SK-N-SH (cell line): ENCODE data around the gene GPR183. TPM values are rescaled to one million over a fixed set of nuclear protein-coding genes. Genes with fewer than 3 reads are reported as not detected.

ENCODE experiments used
- CTCF ChIA-PET: fragments of 300-600, 350-600 bp; formaldehyde crosslinking; extraction: SDS; loops from one replicate; lab custom pipeline; 2021; lab: Yijun Ruan, JAX
- POLR2A ChIA-PET: fragments of 350-600 bp; sonication (Branson Sonifier 250); formaldehyde crosslinking; extraction: SDS; loops from one replicate; lab custom pipeline; 2020; ENCODE audit warnings: antibody characterized with exemption, inconsistent platforms; lab: Yijun Ruan, JAX
- DNase-seq: peaks from one replicate; pipeline ENCODE4 v3.0.0; 2012
- H2AFZ ChIP-seq: fragments of 200-600 bp; sonication (generic); 2 replicates; pipeline ENCODE4 v1.8.1; 2016; ENCODE audit warnings: antibody characterized with exemption, mild to moderate bottlenecking, low read depth
- H3F3A ChIP-seq: fragments of 200-600 bp; sonication (generic); replicated peaks from 2 replicates; pipeline ENCODE3; 2016; ENCODE audit warnings: antibody characterized with exemption, mild to moderate bottlenecking; ENCODE audit not compliant: insufficient read depth
- H3K27ac ChIP-seq, 2 experiments: fragments of 200-500 bp in 1 of 2; fragments of 200-600 bp in 1 of 2; sonication (Bioruptor generic) in 1 of 2; sonication (generic), shearing (Covaris generic) in 1 of 2; 2 replicates each; pipeline versions ENCODE4 v1.5.1 to v1.6.1; 2014 to 2016; ENCODE audit warnings: low read depth in 2 of 2, inconsistent platforms in 1 of 2, low read length in 1 of 2, mild to moderate bottlenecking in 1 of 2, mixed read lengths in 1 of 2
- H3K27me3 ChIP-seq: fragments of 200-600 bp; sonication (generic), shearing (Covaris generic); 2 replicates; pipeline ENCODE4 v1.6.1; 2016; ENCODE audit warnings: mixed run types; ENCODE audit not compliant: insufficient read depth
- H3K36me3 ChIP-seq, 2 experiments: fragments of 200-500 bp in 1 of 2; fragments of 200-600 bp in 1 of 2; sonication (Bioruptor generic) in 1 of 2; sonication (generic) in 1 of 2; replicated peaks in 1 of 2; 2 replicates each; pipeline versions ENCODE3 to v1.5.1; 2014 to 2016; ENCODE audit warnings: low read length in 1 of 2, mild to moderate bottlenecking in 1 of 2; ENCODE audit not compliant: insufficient read depth in 2 of 2, control insufficient read depth in 1 of 2
- H3K4me1 ChIP-seq, 2 experiments: fragments of 200-500 bp in 1 of 2; fragments of 200-600 bp in 1 of 2; sonication (Bioruptor generic) in 1 of 2; sonication (generic), shearing (Covaris generic) in 1 of 2; 2 replicates each; pipeline versions ENCODE4 v1.5.1 to v1.6.1; 2014 to 2016; ENCODE audit warnings: low read depth in 1 of 2, low read length in 1 of 2, mixed run types in 1 of 2; ENCODE audit not compliant: insufficient read depth in 2 of 2, control insufficient read depth in 1 of 2
- H3K4me2 ChIP-seq: fragments of 200-600 bp; sonication (generic), shearing (Covaris generic); 2 replicates; pipeline ENCODE4 v1.6.1; 2017; ENCODE audit warnings: mixed run types
- H3K4me3 ChIP-seq, 2 experiments: fragments of 200-500 bp in 1 of 2; fragments of 200-600 bp in 1 of 2; sonication (Bioruptor generic) in 1 of 2; sonication (generic), shearing (Covaris generic) in 1 of 2; 2 replicates each; pipeline versions ENCODE4 v1.5.1 to v1.8.1; 2014 to 2016; ENCODE audit warnings: low read depth in 2 of 2, inconsistent platforms in 1 of 2, low read length in 1 of 2, mild to moderate bottlenecking in 1 of 2, mixed read lengths in 1 of 2, moderate library complexity in 1 of 2
- H3K79me2 ChIP-seq: fragments of 200-600 bp; sonication (generic); 2 replicates; pipeline ENCODE4 v1.8.1; 2017; ENCODE audit warnings: mild to moderate bottlenecking; ENCODE audit not compliant: insufficient read depth
- H3K9ac ChIP-seq: fragments of 200-600 bp; sonication (generic); 2 replicates; pipeline ENCODE4 v1.6.1; 2017; ENCODE audit warnings: mixed run types
- H3K9me2 ChIP-seq: fragments of 200-600 bp; sonication (generic); 2 replicates; pipeline ENCODE4 v1.6.1; 2017; ENCODE audit warnings: mixed run types
- H3K9me3 ChIP-seq: fragments of 200-600 bp; sonication (generic); 2 replicates; pipeline ENCODE4 v1.6.1; 2017; ENCODE audit warnings: mixed run types, mild to moderate bottlenecking, moderate library complexity
- H4K20me1 ChIP-seq: fragments of 200-600 bp; sonication (generic); 2 replicates; pipeline ENCODE4 v1.6.1; 2017; ENCODE audit warnings: mild to moderate bottlenecking, mixed run types; ENCODE audit not compliant: insufficient read depth
- CHD2 ChIP-seq: fragments of 150-350 bp; IDR thresholded peaks from 2 replicates; pipeline ENCODE4 v1.6.1; 2018; ENCODE audit warnings: low read length; ENCODE audit not compliant: partially characterized antibody
- EP300 ChIP-seq, 2 experiments: IDR thresholded peaks; 2 replicates each; pipeline versions ENCODE4 v1.4.0 to v1.6.1; 2012; ENCODE audit warnings: borderline replicate concordance in 1 of 2, low read depth in 1 of 2, low read length in 1 of 2
- FOSL2 ChIP-seq: IDR thresholded peaks from 2 replicates; pipeline ENCODE4 v1.4.0; 2012; ENCODE audit warnings: low read depth, mild to moderate bottlenecking, moderate library complexity, borderline replicate concordance
- FOXJ3 ChIP-seq: sonication (generic); formaldehyde crosslinking; IDR thresholded peaks from 2 replicates; pipeline ENCODE4 v1.5.1; 2020; ENCODE audit warnings: mild to moderate bottlenecking, missing genetic modification reagents
- FOXM1 ChIP-seq: IDR thresholded peaks from 2 replicates; pipeline ENCODE4 v1.4.0; 2012; ENCODE audit warnings: low read depth, mild to moderate bottlenecking
- MEF2A ChIP-seq: IDR thresholded peaks from 2 replicates; pipeline ENCODE4 v1.4.0; 2012; ENCODE audit warnings: low read depth, borderline replicate concordance
- MXI1 ChIP-seq: IDR thresholded peaks from 2 replicates; pipeline ENCODE4 v1.6.1; 2012; ENCODE audit warnings: mild to moderate bottlenecking, low read depth, low read length, improper control_type of control experiment
- POLR2AphosphoS5 ChIP-seq: IDR thresholded peaks from 2 replicates; pipeline ENCODE4 v1.6.1; 2012; ENCODE audit warnings: low read depth, low read length
- RAD21 ChIP-seq: IDR thresholded peaks from 2 replicates; pipeline ENCODE4 v1.6.1; 2012; ENCODE audit warnings: mild to moderate bottlenecking, low read length
- SIN3A ChIP-seq: IDR thresholded peaks from 2 replicates; pipeline ENCODE4 v1.6.1; 2012; ENCODE audit warnings: low read depth, mild to moderate bottlenecking, low read length, moderate library complexity, borderline replicate concordance
- TAF1 ChIP-seq: IDR thresholded peaks from 2 replicates; pipeline ENCODE4 v1.6.1; 2012; ENCODE audit warnings: low read depth, mild to moderate bottlenecking, low read length, moderate library complexity, borderline replicate concordance
- WGBS: methylation state at CpG from one replicate; pipeline ENCODE4 v1.1.6; 2017; ENCODE audit warnings: low lambda C conversion rate; 5-methylcytosine and 5-hydroxymethylcytosine counted together
- polyA plus RNA-seq, 3 experiments: library from polyadenylated mRNA; depleted of rRNA; stranded (reverse); fragments of >200 nt; gene quantifications; 2 replicates each; pipeline ENCODE4 v1.2.3, GENCODE V29; 2012
- TF ChIP-seq, protein P1 (sequence below): fragments of 200-600 bp; sonication (generic); IDR thresholded peaks from 2 replicates; pipeline ENCODE4 v1.6.1; 2017; ENCODE audit warnings: antibody characterized with exemption, mild to moderate bottlenecking, moderate library complexity
- TF ChIP-seq, protein P2 (sequence below): fragments of 150-350 bp; IDR thresholded peaks from 2 replicates; pipeline ENCODE4 v1.6.1; 2017; ENCODE audit warnings: antibody characterized with exemption, low read length, low read depth, borderline replicate concordance
- TF ChIP-seq, protein P3 (sequence below): IDR thresholded peaks from 2 replicates; pipeline ENCODE4 v1.4.0; 2012; ENCODE audit warnings: low read depth, borderline replicate concordance
- TF ChIP-seq, protein P4 (sequence below): IDR thresholded peaks from 2 replicates; pipeline ENCODE4 v1.4.0; 2012; ENCODE audit warnings: low read depth

GPR183 gene
- polyA plus RNA-seq, 1 of the 3 experiments (the other 2 are of a cell fraction): 0.07 TPM

DNA sequence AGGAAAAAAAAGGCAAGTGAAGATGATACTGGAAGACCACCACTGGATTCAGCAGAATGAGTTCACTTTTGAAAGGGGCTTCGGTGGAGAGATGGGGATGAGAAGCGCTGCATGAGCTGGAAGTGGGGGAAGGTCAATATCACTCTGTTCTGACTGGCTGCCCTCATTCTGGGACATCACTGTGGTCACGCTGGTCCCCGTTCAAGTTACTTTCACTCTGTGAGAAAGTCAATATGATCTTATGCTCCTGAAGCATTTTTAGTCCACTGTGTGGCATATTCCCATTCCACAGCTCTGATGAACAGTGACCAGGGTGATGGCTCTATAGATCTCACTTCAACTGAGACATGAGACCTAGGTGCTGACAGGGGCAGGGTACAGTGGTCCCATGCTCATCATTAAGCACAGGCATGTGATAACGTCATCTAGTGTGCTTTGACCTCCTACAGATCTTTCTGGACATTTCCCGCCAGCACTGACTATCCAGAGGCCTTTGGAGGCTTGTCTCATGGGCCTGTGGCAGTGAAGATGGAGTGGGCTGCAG lies 40.2 kb upstream of the GPR183 start:
- H3K9me3 ChIP-seq: no peaks in the 10 kb centered on the region
- H3K79me2 ChIP-seq: no peaks in the 10 kb centered on the region
- H3F3A ChIP-seq: no peaks in the 10 kb centered on the region
- H3K27ac ChIP-seq: no peak overlapping the region
- no peaks in the 10 kb centered on the region for H3K27me3 ChIP-seq
- 95% methylated on average over 6 of the region's 6 CpGs for WGBS
- H2AFZ ChIP-seq: no peak overlapping the region
- no peaks in the 10 kb centered on the region for H3K9me2 ChIP-seq
- CTCF ChIA-PET: interaction anchor here (1.0 kb wide), 1 partner anchor 89 kb away, joined by 3 read pairs; no protein-coding TSS in a partner anchor
- no peak overlapping the region for H3K4me3 ChIP-seq
- H3K36me3 ChIP-seq: peaks cover 0 to 38% of the 10 kb centered on the region in 2 experiments
- no peak for DNase-seq
- no peak overlapping the region for H3K4me2 ChIP-seq
- H4K20me1 ChIP-seq: no peaks in the 10 kb centered on the region
- TF ChIP-seq POLR2AphosphoS5 (no peak), MXI1 (no peak), SIN3A (no peak), FOSL2 (no peak), RAD21 (no peak), FOXJ3 (CRISPR knock-in tag) (no peak), TAF1 (no peak), FOXM1 (no peak), CHD2 (no peak), MEF2A (no peak), EP300 (IDR thresholded peaks at IDR 0.05; ENCODE audit: borderline replicate concordance in 1 of 2, low read depth in 1 of 2, low read length in 1 of 2) (no peak)
- TF ChIP-seq, protein P1, sequence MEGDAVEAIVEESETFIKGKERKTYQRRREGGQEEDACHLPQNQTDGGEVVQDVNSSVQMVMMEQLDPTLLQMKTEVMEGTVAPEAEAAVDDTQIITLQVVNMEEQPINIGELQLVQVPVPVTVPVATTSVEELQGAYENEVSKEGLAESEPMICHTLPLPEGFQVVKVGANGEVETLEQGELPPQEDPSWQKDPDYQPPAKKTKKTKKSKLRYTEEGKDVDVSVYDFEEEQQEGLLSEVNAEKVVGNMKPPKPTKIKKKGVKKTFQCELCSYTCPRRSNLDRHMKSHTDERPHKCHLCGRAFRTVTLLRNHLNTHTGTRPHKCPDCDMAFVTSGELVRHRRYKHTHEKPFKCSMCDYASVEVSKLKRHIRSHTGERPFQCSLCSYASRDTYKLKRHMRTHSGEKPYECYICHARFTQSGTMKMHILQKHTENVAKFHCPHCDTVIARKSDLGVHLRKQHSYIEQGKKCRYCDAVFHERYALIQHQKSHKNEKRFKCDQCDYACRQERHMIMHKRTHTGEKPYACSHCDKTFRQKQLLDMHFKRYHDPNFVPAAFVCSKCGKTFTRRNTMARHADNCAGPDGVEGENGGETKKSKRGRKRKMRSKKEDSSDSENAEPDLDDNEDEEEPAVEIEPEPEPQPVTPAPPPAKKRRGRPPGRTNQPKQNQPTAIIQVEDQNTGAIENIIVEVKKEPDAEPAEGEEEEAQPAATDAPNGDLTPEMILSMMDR: no peak
- TF ChIP-seq, protein P2, sequence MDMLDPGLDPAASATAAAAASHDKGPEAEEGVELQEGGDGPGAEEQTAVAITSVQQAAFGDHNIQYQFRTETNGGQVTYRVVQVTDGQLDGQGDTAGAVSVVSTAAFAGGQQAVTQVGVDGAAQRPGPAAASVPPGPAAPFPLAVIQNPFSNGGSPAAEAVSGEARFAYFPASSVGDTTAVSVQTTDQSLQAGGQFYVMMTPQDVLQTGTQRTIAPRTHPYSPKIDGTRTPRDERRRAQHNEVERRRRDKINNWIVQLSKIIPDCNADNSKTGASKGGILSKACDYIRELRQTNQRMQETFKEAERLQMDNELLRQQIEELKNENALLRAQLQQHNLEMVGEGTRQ: no peak
- TF ChIP-seq, protein P3, sequence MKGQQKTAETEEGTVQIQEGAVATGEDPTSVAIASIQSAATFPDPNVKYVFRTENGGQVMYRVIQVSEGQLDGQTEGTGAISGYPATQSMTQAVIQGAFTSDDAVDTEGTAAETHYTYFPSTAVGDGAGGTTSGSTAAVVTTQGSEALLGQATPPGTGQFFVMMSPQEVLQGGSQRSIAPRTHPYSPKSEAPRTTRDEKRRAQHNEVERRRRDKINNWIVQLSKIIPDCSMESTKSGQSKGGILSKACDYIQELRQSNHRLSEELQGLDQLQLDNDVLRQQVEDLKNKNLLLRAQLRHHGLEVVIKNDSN: no peak
- TF ChIP-seq, protein P4, sequence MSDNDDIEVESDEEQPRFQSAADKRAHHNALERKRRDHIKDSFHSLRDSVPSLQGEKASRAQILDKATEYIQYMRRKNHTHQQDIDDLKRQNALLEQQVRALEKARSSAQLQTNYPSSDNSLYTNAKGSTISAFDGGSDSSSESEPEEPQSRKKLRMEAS: no peak
- TF ChIP-seq, all 33 proteins: peak for 0
- peaks cover 0 to 7% of the 10 kb centered on the region in 2 experiments; a peak in 1 of 4 replicates for H3K4me1 ChIP-seq
- POLR2A ChIA-PET: no interaction called here
- no peak overlapping the region for H3K9ac ChIP-seq
